GM12878 (cell line): ENCODE data around the gene MBOAT2. TPM values are rescaled to one million over a fixed set of nuclear protein-coding genes. Genes with fewer than 3 reads are reported as not detected.

Source experiments
- ATAC-seq: fragments of 200-7000 bp; cut with Tn5 transposase; 3 replicates; pipeline ENCODE4 v1.9.1; 2020; ENCODE audit warnings: mild to moderate bottlenecking, moderate library complexity
- BruUV-seq: library from RNA; stranded (reverse); fragments of 400-500 nt; replicated peaks from 2 replicates; lab custom pipeline; 2021; lab: Mats Ljungman, UMichigan
- CTCF ChIA-PET: fragments of 300-600 bp; sonication (Branson Sonifier 250); formaldehyde crosslinking; extraction: SDS; loops from one replicate; lab custom pipeline; 2021; ENCODE audit warnings: inconsistent platforms; lab: Yijun Ruan, JAX
- POLR2A ChIA-PET: fragments of 350-600 bp; formaldehyde crosslinking; extraction: SDS; loops from one replicate; lab custom pipeline; 2021; ENCODE audit warnings: inconsistent platforms; lab: Charles Lee
- RAD21 ChIA-PET: fragments of 300-600 bp; sonication (Branson Sonifier 250); formaldehyde crosslinking; loops from one replicate; lab custom pipeline; 2023; ENCODE audit warnings: antibody characterized with exemption; ENCODE audit not compliant: unreplicated experiment; lab: Charles Lee
- SMC1A ChIA-PET: fragments of 300-600 bp; sonication (Branson Sonifier 250); formaldehyde crosslinking; loops from one replicate; lab custom pipeline; 2023; ENCODE audit not compliant: unreplicated experiment, uncharacterized antibody; lab: Charles Lee
- DNase-seq: peaks from one replicate; pipeline ENCODE4 v3.0.0-alpha.2; 2011; ENCODE audit warnings: low read depth, low spot score
- FAIRE-seq: peaks from 3 replicates; lab custom pipeline; 2011; peaks lifted over from hg19 to GRCh38; lab: Jason Lieb, UNC
- H2AFZ ChIP-seq: 2 replicates; pipeline ENCODE4 v1.6.0; 2011; ENCODE audit warnings: low read depth, low read length, control low read depth; ENCODE audit not compliant: control insufficient read depth
- H3K27ac ChIP-seq: 2 replicates; pipeline ENCODE4 v1.5.1; 2011; ENCODE audit warnings: control low read depth; ENCODE audit not compliant: control insufficient read depth, insufficient read depth
- H3K27me3 ChIP-seq, 2 experiments: replicated peaks in 1 of 2; 2 replicates each; pipeline versions ENCODE4 v1.6.0 to v1.6.1; 2011; ENCODE audit warnings: low read length in 1 of 2; ENCODE audit not compliant: control insufficient read depth in 2 of 2, insufficient read depth in 2 of 2
- H3K36me3 ChIP-seq, 2 experiments: 2 replicates each; pipeline ENCODE4 v1.5.1; 2011; ENCODE audit warnings: low read length in 1 of 2; ENCODE audit not compliant: control insufficient read depth in 2 of 2, insufficient read depth in 2 of 2
- H3K4me1 ChIP-seq: 2 replicates; pipeline ENCODE4 v1.6.1; 2011; ENCODE audit warnings: mild to moderate bottlenecking, low read length, moderate library complexity, mixed read lengths; ENCODE audit not compliant: control insufficient read depth, insufficient read depth
- H3K4me2 ChIP-seq: 2 replicates; pipeline ENCODE4 v1.6.0; 2011; ENCODE audit warnings: control low read depth; ENCODE audit not compliant: control insufficient read depth, insufficient read depth
- H3K4me3 ChIP-seq: fragments of 200-600 bp; sonication (generic); 2 replicates; pipeline ENCODE4 v1.5.1; 2016
- H3K79me2 ChIP-seq: 2 replicates; pipeline ENCODE4 v1.6.0; 2011; ENCODE audit warnings: low read length; ENCODE audit not compliant: control insufficient read depth, insufficient read depth
- H3K9ac ChIP-seq: 2 replicates; pipeline ENCODE4 v1.8.0; 2011; ENCODE audit warnings: low read length, control low read depth, mixed read lengths; ENCODE audit not compliant: control insufficient read depth, insufficient read depth
- H3K9me3 ChIP-seq: replicated peaks from 3 replicates; pipeline ENCODE4 v1.5.1; 2011; ENCODE audit warnings: mild to moderate bottlenecking, low read length; ENCODE audit not compliant: control insufficient read depth, insufficient read depth
- H4K20me1 ChIP-seq: 2 replicates; pipeline ENCODE4 v1.6.0; 2011; ENCODE audit not compliant: control insufficient read depth, insufficient read depth
- ATF2 ChIP-seq: IDR thresholded peaks from 2 replicates; pipeline ENCODE4 v1.6.1; 2012; ENCODE audit warnings: low read length, inconsistent platforms
- CBX3 ChIP-seq: fragments of 200-600 bp; sonication (generic); IDR thresholded peaks from 2 replicates; pipeline ENCODE4 v1.6.1; 2016; ENCODE audit warnings: low read depth, borderline replicate concordance
- FOXK2 ChIP-seq: fragments of 450-650 bp; IDR thresholded peaks from 2 replicates; pipeline ENCODE4 v1.6.1; 2017; ENCODE audit warnings: mild to moderate bottlenecking, moderate library complexity
- HSF1 ChIP-seq: fragments of 150-350 bp; IDR thresholded peaks from 2 replicates; pipeline ENCODE4 v1.6.1; 2014; ENCODE audit warnings: mild to moderate bottlenecking, low read depth, low read length
- SUZ12 ChIP-seq: fragments of 200-600 bp; sonication (generic); IDR thresholded peaks from one replicate; pipeline ENCODE4 v1.6.1; 2018; ENCODE audit warnings: antibody characterized with exemption, mild to moderate bottlenecking; ENCODE audit not compliant: unreplicated experiment
- TCF7 ChIP-seq: IDR thresholded peaks from 2 replicates; pipeline ENCODE4 v1.6.1; 2014; ENCODE audit warnings: antibody characterized with exemption, borderline replicate concordance
- ZNF24 ChIP-seq: fragments of 450-650 bp; IDR thresholded peaks from 2 replicates; pipeline ENCODE4 v1.6.1; 2017; ENCODE audit warnings: antibody characterized with exemption, mild to moderate bottlenecking
- WGBS: methylation state at CpG from one replicate; pipeline ENCODE4 v1.1.6; 2016; ENCODE audit warnings: low lambda C conversion rate; ENCODE audit not compliant: insufficient replicate concordance, insufficient coverage; ENCODE audit errors: missing lambda C conversion rate; 5-methylcytosine and 5-hydroxymethylcytosine counted together
- in situ Hi-C: fragments of 300-500 bp; cut with MboI; formaldehyde crosslinking; loops from 9 replicates; pipeline ENCODE4 v1.14.3; 2018; ENCODE audit warnings: mixed read lengths
- intact Hi-C: fragments of 100-400 bp; cut with micrococcal nuclease; formaldehyde crosslinking; loops from one replicate; pipeline ENCODE4 v1.14.2; 2022; ENCODE audit not compliant: unreplicated experiment
- polyA plus RNA-seq, 11 experiments: library from polyadenylated mRNA; depleted of rRNA in 4 of 11; unstranded in 6 of 11; stranded (reverse) in 5 of 11; fragments of >200 nt; fragmentation: Nextera tagmentation in 4 of 11; fragmentation: Illumina TruSeq in 1 of 11; extraction: Ambion mirVana in 4 of 11; extraction: Trizol in 1 of 11; gene quantifications; 1 replicate in 1 of 11; 2 replicates in 10 of 11; pipeline versions ENCODE4 v1.2.1 to v1.2.3, GENCODE V29; 2011 to 2016; ENCODE audit warnings: inconsistent platforms in 2 of 11, missing spikeins in 2 of 11, low read depth in 1 of 11
- total RNA-seq, 4 experiments: library from RNA; depleted of rRNA in 3 of 4; stranded (reverse); fragments of >200 nt in 3 of 4; fragmentation: Illumina TruSeq in 1 of 4; extraction: Trizol in 1 of 4; gene quantifications; 2 replicates each; pipeline versions ENCODE4 v1.2.1 to v1.2.3, GENCODE V29; 2013 to 2021

MBOAT2 gene
- total and polyA plus RNA-seq, 10 of the 15 experiments (the other 5 are each of a cell fraction or from before 2014, with no cell fraction given) = 0.08 to 40.6 (median 1.8) TPM

GRCh38 chr2:8987410-8987809 is 16.1 kb downstream of the MBOAT2 start:
- no peaks in the 10 kb centered on the region for H3K27me3 ChIP-seq
- no peak for FAIRE-seq
- no peak overlapping the region for H3K4me2 ChIP-seq
- 62% methylated on average over 3 of the region's 3 CpGs for WGBS
- H3K79me2 ChIP-seq = peaks cover 3% of the 10 kb centered on the region
- no peak overlapping the region for H3K9ac ChIP-seq
- H3K9me3 ChIP-seq = no peaks in the 10 kb centered on the region; the same call in 2 of the 3 replicates
- RAD21 ChIA-PET = interaction anchor here (1.0 to 2.2 kb wide), 3 partner anchors 105 to 114 kb away, joined by 3 to 10 read pairs (median 8); no protein-coding TSS in a partner anchor
- BruUV-seq = no TSS peak
- POLR2A ChIA-PET = no interaction called here
- CTCF ChIA-PET = interaction anchor here (0.6 to 4.9 kb wide), 11 partner anchors 10 to 402 kb away, joined by 3 to 28 read pairs (median 4); no protein-coding TSS in a partner anchor
- TF ChIP-seq TCF7 (no peak), ATF2 (no peak), FOXK2 (no peak), CBX3 (no peak), ZNF24 (no peak), SUZ12 (no peak), HSF1 (no peak)
- no peak overlapping the region for H2AFZ ChIP-seq
- no peaks in the 10 kb centered on the region for H4K20me1 ChIP-seq
- H3K4me3 ChIP-seq = no peak overlapping the region
- in situ Hi-C loops (no loop called here), intact Hi-C loops (loop anchor here (2.0 to 5.0 kb wide), 2 partner anchors 105 to 115 kb away; no protein-coding TSS in a partner anchor)
- peaks cover 21% of the 10 kb centered on the region for H3K4me1 ChIP-seq
- no peak overlapping the region for H3K27ac ChIP-seq
- ATAC-seq = no peak
- no peaks in the 10 kb centered on the region for H3K36me3 ChIP-seq
- SMC1A ChIA-PET = interaction anchor here (0.9 to 13.0 kb wide), 5 partner anchors 16 to 119 kb away, joined by 3 to 101 read pairs (median 11); partner anchors contain the start of gene MBOAT2
- no peak for DNase-seq
